Suppressor macrophage treated with lipopolysaccharide for 4 hours (primary cell): ENCODE results near the gene HERC5.
"Not testable (repeated sequence)": the region's sequence is repeated elsewhere in the genome, so short reads cannot be mapped to it uniquely, and the experiment has no call there.

ENCODE experiments used
- DNase-seq: peaks from one replicate; pipeline ENCODE4 v3.0.0-alpha.2; 2020

The HERC5 gene

GRCh38 chr4:88456670-88457306, at the start of gene HERC5:
HERC5 (plus strand) TSS chr4:88457119; CDS start chr4:88457270, 151 bp downstream.
- DNase-seq = peak; percentile 99

- no peak for DNase-seq
Observed at GRCh38 chr4:88409206-88409605, 47.7 kb upstream of the HERC5 start.

GRCh38 chr4:88409789-88410188, 47.1 kb upstream of the HERC5 start:
- no peak for DNase-seq

GRCh38 chr4:88411491-88412096, 45.3 kb upstream of the HERC5 start:
- DNase-seq = peak; percentile 62

GRCh38 chr4:88413801-88414200, 43.1 kb upstream of the HERC5 start:
- no peak for DNase-seq

- no peak for DNase-seq
Observed at GRCh38 chr4:88414755-88415154, 42.2 kb upstream of the HERC5 start.

- no peak for DNase-seq
Observed at GRCh38 chr4:88415982-88416381, 40.9 kb upstream of the HERC5 start.

- no peak for DNase-seq
Observed at GRCh38 chr4:88418411-88418810, 38.5 kb upstream of the HERC5 start.

- no peak for DNase-seq
Observed at GRCh38 chr4:88419874-88420273, 37.0 kb upstream of the HERC5 start.

- DNase-seq = no peak
Observed at GRCh38 chr4:88420844-88421243, 36.1 kb upstream of the HERC5 start.

GRCh38 chr4:88422403-88422802, 34.5 kb upstream of the HERC5 start:
- no peak for DNase-seq

GRCh38 chr4:88429401-88429800, 27.5 kb upstream of the HERC5 start:
- DNase-seq = no peak

- DNase-seq = no peak
Observed at GRCh38 chr4:88435987-88436693, 20.8 kb upstream of the HERC5 start.

- not testable (repeated sequence) for DNase-seq
Observed at GRCh38 chr4:88437873-88438272, 19.0 kb upstream of the HERC5 start.

GRCh38 chr4:88439161-88439760, 17.7 kb upstream of the HERC5 start:
- peak; percentile 11 for DNase-seq

- no peak for DNase-seq
Observed at GRCh38 chr4:88440146-88440545, 16.8 kb upstream of the HERC5 start.

GRCh38 chr4:88441696-88442095, 15.2 kb upstream of the HERC5 start:
- no peak for DNase-seq

GRCh38 chr4:88442689-88443191, 14.2 kb upstream of the HERC5 start:
- no peak for DNase-seq

GRCh38 chr4:88443486-88443885, 13.4 kb upstream of the HERC5 start:
- no peak for DNase-seq

GRCh38 chr4:88445252-88445651, 11.7 kb upstream of the HERC5 start:
- no peak for DNase-seq

- DNase-seq = no peak
Observed at GRCh38 chr4:88446124-88446523, 10.8 kb upstream of the HERC5 start.

GRCh38 chr4:88447371-88448095, 9.4 kb upstream of the HERC5 start:
- peak; percentile 49 for DNase-seq

GRCh38 chr4:88448211-88448765, 8.6 kb upstream of the HERC5 start:
- not testable (repeated sequence) for DNase-seq
